ENCODE results near the gene EPHA2.

DNA sequence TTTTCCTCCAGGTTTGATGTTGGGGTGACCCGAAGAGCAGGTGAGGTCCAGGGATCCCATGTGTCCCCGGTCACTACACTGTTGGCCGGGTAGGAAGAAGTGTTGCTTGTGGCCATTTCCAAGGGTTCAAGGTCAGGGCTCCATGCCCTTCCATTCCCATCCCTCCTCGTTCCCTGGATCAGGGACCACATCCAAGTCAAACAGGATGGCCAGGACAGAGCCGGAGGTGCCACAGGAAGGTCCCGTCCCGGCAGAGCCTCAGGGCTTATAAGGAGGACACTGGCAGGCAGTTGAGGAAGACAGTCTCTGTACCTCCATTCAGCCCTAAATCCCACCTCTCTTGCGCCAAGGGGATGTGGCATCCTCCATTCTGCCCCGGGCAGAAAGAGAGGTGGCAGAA, 60.4 kb downstream of the EPHA2 start:
- TF ChIP-seq, protein P1, sequence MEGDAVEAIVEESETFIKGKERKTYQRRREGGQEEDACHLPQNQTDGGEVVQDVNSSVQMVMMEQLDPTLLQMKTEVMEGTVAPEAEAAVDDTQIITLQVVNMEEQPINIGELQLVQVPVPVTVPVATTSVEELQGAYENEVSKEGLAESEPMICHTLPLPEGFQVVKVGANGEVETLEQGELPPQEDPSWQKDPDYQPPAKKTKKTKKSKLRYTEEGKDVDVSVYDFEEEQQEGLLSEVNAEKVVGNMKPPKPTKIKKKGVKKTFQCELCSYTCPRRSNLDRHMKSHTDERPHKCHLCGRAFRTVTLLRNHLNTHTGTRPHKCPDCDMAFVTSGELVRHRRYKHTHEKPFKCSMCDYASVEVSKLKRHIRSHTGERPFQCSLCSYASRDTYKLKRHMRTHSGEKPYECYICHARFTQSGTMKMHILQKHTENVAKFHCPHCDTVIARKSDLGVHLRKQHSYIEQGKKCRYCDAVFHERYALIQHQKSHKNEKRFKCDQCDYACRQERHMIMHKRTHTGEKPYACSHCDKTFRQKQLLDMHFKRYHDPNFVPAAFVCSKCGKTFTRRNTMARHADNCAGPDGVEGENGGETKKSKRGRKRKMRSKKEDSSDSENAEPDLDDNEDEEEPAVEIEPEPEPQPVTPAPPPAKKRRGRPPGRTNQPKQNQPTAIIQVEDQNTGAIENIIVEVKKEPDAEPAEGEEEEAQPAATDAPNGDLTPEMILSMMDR (IDR thresholded peaks at IDR 0.05): no peak
- no peak for TF ChIP-seq POLR2A (IDR thresholded peaks at IDR 0.05)
